GM19372 (cell line): Measurements from ENCODE around the gene CIPC.

Experiments
- ATAC-seq: cut with Tn5 transposase; IDR thresholded peaks from one replicate; pipeline ENCODE4 v1.9.1; 2021; ENCODE audit warnings: mild to moderate bottlenecking, low read depth, moderate library complexity; ENCODE audit not compliant: unreplicated experiment

The CIPC gene

DNA sequence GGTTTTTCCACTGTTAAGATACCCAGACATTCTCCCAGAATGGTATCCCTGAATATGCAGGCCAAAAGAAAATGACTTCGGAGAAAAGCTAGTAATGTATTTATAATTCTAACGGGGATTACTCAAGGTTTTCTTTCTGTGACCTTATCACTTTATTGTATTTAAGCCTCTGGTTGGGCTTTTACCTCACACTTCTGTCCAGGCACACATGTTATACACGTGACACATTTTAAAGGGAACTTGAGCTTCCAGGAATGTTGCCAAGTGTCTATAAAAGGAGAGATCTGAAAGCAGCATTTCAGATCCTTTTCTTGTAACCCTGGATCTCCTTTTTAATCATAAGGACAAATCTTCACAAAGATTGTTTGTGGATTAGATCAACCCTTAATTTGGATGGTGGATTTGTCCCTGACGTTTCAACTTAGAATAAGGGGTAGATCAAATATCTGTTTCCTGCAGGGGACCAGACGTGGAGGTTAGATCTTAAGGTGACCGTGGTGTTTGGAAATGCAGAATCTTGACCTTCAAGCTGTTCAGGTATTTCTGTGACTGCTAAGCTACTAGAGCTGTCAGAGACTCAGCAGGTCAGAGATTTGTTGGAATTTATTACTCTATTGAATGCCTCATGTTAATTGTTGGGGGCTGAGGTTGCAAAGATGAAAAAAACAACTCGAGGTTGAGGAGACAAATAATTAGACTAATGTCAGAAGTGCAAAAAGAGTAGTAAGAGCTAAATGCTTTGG is 1.5 kb downstream of the CIPC start:
- no peak for ATAC-seq

DNA sequence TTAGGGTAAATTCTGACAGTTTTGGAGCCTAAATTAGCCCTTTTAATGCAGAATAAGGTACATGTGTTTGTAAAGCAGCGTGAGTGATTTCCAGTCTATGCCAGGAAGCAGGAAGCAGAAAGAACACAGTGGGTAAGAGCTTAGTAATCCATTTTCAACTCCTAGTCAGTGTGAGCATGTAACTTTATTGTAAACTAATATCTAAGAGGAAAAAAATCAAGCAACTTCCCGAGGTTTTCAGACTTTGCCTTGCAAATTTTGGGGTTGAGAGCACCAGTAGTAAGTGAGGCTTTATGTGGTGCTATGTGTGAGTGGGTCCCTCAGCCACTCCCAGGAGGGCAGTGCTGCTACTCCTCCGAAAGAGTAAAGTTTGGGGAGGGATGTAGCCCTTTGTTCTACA is 2.9 kb downstream of the CIPC start:
- no peak for ATAC-seq

DNA sequence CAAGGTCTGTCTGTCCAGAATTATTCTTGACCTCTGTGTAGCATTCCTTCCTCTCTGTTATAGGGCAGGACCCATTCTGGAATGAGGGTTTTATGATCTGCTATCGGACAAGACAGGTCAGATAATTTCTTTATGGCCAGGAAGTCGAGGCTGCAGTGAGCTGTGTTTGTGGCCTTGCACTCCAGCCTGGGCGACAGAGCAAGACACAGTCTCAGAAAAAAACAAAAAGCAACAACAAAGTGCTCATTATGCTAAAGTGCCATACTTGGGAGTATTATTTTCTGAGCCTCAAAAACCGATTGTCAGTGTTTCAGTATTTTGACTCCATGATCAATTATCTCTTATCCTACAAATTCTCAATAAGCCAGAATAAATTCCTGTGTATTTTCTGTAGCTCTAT is 4.1 kb downstream of the CIPC start:
- no peak for ATAC-seq

DNA sequence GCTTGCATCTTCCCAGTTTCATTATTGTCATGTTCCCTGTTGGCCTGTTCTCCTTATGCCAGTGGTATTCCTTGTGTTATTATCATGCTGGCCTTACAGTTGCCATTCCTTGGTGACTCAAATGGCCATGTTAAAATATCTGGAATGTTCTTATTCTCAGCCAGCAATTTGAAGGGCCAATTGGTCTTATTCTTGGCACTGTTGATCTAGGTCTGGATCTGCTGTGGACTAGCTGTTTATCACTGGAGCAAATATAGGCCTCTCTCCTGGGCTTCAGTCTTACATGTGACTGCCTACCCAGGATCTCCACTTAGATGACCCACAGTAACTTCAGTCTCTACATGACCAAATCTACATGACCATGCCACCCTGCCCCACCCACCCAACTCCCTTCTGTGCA is 5.4 kb downstream of the CIPC start:
- ATAC-seq = no peak

DNA sequence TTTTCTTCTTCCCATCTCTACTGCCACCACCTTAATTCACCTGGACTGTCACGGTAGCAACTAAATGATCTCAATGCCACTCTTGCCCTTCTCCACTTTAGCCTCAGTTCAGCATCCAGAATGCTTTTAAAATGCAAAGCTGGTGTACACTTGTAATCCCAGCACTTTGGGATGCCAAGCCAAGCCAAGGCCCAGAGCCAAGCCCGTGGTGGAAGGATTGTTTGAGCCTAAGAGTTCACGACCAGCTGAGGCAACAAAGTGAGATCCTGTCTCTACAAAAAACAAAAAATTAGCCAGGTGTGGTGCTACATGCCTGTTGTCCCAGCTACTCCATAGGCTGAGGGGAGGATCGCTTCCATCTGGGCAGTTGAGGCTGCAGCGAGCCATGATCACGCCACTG is 5.9 kb downstream of the CIPC start:
- no peak for ATAC-seq

DNA sequence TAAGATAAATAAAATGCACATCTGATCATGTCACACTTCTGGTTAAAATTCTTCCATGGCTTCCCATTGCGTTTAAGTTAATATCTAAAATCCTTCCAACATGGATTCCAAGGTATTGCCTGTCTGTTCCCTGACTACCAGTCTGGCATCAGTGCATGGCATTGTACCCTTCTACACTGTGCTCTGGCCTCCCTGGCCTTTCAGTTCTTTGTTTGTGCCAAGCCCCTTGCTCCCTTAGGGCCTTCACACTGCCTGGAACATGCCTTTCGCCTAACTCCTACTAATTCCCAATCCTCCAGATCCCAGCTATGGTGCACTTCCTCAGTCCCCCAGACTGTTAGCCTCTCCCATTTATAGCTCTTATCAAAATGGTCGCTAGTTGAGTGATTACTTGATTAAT is 6.3 kb downstream of the CIPC start:
- ATAC-seq = no peak

DNA sequence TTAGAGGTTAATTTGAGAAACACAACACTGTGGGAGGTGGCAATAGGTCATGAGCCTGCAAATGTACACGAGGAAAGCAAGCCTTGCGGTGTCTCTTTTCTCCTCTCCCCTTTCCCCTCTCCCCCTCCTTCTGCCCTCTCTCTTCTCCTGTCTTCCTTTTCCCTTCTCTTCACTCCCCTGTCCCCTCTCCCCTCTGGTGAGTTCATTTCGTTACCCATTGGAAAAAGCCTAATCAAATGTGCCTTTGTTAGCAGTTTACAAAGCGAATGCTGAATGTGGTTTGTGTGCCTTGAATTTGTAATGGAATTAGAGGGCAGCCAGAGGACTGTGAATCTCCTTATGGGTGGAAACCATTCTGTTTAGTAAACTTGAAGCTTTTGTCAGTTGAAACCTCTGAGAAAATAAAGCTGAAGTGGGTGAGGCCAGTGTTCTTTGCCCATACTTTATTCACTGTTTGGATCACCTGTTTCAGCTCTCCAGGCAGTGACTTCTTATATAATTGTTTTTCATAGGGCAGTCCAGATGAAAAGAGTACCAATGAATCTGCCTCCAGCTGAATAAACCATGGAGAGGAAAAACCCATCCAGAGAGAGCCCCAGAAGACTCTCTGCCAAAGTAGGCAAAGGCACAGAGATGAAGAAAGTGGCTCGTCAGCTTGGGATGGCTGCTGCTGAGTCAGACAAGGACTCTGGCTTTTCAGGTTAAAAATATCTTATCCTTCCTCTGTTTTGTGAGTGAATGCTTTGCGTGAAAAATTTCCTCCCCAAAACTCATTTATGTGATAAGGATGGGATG is 7.3 kb downstream of the CIPC start:
- no peak for ATAC-seq

DNA sequence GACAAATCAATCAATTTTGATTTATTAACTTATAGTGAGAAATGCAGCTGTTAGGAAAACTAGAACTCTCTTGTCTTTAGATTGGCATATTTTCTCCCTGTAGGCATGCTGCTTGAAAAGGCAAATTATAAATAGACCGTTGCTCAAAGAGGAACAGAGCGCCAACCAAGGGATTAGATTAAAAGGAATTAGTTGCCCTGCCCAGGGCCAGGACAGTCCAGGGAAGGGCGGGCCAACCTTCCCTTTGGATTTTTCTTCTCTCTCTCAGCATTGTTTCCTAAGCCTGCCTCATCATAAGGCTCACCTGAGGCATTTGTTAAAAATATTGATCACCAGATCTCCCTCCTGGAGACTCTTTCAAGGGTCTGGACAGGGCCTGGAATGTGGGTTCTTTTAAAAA is 8.6 kb downstream of the CIPC start:
- ATAC-seq = no peak

DNA sequence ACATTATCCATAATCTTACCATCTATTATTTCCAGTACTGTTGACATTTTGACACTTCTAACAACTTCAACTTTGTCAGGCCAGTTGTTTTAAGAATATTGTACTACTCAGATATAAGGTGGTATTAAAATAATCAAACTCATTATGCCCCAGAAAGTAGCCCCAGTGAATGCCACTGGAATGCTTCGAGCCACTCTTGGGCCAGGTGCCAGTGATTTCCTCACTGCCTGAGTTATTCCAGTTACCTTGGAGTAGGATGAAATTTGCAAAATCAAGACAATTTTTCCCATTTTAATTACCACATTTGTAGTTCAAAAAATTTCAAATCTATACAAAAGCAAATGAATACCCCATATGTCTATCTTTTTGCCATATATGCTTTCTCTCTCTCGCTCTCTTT is 9.2 kb downstream of the CIPC start:
- no peak for ATAC-seq

DNA sequence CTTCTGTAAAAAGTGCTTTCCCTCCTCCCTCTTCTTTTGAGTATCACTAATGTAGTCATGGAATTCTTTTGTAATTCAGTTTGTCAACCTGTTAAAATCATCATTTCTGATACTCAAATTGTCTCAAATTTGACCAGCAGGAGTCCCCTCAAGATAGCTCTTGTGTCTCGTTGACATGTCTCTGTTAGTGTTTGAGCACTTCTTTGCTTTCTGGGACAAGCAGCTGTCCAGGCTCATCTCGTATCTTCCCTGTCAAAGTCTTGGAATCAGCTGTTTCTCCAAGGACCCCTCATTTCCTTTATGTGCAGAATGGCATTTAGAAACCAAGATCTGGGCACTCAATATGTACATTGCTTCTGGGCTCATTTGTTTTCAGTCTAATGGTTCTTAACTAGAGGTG is 10.7 kb downstream of the CIPC start:
- no peak for ATAC-seq

DNA sequence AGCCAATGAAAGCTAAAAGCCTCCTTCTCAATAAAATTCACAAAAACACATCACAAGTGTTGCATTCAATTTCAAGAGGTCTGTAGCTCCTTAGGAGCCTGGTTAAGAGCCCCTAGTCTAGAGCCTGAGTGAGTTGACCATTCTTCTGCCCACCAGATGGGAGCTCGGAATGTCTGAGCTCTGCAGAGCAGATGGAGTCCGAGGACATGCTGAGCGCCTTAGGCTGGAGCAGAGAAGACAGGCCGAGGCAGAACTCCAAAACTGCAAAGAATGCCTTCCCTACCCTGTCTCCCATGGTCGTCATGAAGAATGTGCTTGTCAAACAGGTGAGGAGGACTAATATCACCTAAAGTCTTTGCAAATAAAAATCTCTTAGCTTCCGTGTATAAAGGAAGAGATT is 11.6 kb downstream of the CIPC start:
- ATAC-seq = no peak

DNA sequence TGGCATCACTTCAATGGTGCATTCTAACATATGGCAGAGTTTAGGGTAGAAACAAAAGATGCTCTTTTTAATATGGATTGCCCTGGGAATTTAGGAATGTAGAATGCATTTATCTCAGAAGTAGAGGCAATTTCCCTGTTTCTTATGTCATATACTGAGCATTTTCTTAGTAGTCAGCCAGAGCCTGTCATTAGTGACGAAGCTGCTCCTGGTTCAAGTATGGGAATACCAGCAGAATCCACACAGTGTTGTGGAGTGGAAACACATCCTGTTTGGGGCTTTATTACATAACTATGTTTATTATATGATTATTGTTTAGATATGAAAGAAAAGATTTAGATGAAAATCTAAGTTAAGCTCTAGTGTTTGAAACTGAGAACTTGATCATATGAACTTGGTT is 12.2 kb downstream of the CIPC start:
- ATAC-seq = no peak

DNA sequence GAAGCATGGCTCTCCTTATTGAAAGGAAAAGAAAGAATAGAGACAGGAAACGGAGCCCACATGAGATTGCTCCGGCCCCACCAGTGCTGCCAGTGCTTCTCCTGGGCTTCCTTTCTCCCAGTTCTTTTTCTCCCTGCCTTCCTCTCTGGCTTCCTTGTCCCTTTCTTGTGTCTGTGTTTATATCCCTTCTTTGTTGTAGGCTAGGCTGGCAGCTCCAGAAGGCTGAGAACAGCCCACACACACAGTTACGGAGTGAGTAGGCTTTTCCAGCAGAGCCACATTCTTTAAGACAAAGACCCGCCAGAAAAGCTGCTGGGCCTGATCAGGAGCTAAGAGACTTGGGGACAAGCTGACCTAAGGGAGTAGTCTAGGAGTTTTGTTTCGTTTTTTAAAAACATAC is 13.0 kb downstream of the CIPC start:
- no peak for ATAC-seq

DNA sequence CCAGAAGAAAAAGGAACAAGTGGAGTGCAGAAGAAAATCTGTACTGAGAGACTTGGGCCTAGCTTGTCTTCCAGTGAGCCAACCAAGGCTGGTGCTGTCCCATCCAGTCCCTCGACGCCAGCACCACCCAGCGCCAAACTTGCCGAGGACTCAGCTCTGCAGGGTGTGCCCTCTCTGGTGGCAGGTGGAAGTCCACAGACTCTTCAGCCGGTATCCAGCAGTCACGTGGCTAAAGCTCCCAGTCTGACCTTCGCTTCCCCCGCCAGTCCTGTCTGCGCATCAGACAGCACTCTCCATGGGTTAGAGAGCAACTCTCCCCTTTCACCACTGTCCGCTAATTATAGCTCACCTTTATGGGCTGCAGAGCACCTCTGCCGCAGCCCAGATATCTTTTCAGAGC is 15.6 kb downstream of the CIPC start:
- ATAC-seq = no peak

DNA sequence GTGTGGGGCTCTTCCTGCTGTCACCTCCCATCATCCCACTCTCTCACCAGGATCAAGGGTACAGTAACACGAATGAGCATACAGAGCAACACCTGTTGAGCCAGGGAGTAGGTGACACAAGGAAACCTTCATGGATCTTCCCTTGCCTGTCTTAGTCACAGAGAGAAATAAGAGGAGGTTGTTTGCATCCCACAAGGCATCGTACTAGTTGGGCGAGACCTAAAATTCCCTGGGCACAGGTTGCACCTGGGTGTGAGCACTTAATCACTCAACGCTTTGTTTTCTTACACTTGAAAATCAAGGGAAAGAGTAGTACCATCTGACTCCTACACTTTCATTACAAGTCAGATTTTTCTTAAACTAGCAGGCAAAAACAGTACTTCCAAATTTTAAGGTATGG is 16.6 kb downstream of the CIPC start:
- ATAC-seq = no peak

DNA sequence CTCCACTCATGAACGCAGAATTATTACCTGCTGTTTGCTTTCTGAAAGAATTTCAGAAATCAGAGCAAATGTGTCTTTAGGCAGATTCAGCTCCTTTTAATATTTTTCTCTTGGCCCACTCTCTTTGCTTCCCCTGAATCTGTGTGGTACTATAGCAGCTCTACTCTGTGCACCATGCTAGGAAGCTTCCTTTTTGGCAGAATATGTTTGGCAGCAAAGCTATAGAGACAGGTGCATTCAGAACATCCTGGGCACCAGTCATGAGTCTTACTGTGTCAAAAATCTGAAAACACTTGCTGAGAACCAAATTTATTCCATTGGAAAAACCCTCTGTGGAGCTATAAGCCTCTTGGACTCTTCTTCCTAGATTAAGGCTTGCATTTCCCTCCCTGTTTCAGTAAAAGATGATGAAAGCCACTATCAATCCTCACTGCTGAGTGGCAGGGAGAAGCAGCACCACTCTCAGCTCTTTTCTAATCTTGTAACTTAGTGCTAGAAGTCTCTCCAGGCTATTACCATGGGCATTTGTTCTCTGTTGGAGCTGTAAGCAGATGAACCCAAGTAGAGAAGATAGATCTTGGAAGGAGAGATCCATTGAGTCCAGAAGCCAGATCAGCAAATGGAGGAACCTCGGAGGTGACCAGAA is 18.2 kb downstream of the CIPC start:
- no peak for ATAC-seq

DNA sequence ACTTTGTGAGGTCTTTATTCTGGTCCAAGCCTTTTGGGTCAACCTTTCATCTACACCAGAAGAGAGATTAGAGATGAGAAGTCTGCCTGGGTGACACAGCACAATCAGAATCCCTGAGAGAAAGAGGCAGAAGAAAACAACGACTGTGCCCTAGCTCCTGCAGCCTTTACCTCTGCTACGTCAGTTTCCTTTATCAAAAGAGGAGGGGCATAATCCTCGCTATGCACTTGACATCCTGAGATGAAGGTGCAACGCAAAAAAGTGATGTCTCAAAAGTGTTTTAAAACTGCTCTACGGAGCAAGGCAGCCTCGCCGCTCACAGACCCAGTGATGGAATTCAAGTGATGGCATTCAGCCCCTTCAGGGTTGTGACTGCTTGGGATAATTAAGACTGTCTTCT is 21.8 kb downstream of the CIPC start:
- ATAC-seq = no peak

DNA sequence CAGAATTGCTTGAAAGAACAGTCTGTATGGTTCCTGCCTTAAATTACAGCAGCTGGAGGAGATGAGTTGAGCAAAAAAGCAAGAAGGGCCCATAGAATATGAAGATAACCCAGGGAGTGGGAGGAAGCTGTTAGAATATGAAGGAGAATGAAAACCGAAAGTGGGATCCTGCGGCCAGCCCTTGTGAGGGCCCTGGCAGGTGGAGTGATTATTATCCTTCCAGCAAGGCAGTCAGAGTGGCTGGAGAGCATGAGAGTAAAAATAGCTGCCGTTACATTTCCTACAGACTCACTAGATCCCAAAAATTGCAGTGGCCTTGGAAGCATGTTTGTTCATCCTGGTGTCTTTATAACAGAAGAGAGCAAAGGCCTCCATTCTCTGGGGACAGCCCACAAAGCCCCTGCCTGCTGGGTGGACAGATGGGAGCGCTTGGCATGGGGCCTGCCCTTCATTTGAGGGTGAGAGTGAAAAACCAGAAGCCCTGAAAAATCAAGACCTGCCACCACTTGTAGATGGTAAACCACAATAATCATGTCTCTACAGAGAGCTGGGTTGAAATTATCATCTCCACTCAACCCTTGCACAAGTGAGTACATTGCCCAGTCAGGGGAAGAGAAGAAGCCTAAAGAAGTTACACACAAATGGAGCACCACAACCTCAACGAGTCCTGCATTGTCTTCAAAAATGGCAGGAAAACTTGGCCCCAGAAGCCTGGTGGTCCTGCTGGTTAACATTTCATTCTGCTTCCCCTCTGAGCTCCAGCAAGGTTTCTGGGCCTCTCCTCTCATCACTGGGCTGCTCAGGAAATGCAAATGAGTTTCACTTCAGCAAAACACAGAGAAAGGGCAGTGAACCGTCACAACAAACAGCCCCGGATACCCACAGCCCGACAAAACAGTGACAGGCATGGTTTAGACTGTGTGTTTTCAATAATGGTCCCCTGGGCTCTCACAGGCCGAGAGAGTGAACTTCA is 23.0 kb downstream of the CIPC start:
- ATAC-seq = peak; percentile 90

DNA sequence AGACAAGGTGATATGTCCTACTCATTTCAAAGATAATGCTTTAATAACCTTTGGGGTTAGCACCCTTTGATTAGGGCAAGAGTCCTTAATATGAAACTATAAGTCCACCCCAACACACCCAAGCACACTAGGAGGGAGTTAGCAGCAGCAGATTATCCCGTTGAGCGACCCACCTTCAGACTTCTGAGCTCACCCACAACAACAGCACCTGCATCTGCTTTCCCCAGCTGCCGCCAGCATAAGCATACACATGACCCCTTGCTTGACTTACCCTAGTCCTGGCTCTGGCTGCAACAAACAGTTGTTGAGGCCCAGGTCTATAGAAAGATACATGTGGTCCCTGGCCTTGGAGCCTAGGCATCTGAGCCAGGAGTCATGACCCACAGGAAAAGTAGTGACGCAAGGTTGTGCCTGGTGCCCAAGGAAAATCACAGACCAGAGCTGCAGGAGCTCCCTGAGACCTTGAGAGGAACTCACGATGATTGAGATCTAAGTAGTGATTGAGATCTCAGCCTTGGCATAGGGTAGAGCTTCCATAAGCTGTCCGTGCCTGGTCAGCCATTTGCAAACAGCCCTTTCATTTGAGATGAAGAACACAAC is 24.6 kb downstream of the CIPC start:
- no peak for ATAC-seq
